Spleen (tissue), 7 donors: ENCODE results near the gene AK8.

ENCODE experiments used
- POLR2A ChIP-seq, 3 donors: fragments of 450-650 bp; IDR thresholded peaks; one replicate each; pipeline ENCODE4 v1.5.1; 2017; ENCODE audit warnings: antibody characterized with exemption in 3 of 3, mild to moderate bottlenecking in 1 of 3
- POLR2AphosphoS5 ChIP-seq, 3 donors: sonication (generic); formaldehyde crosslinking; IDR thresholded peaks; one replicate each; pipeline ENCODE4 v1.5.1; 2017; ENCODE audit warnings: antibody characterized with exemption in 3 of 3
- TF ChIP-seq, protein P1 (sequence below), 11 experiments: fragments of 200-600 bp in 7 of 11; fragments of 450-650 bp in 4 of 11; sonication (generic) in 4 of 11; IDR thresholded peaks in 8 of 11; conservative IDR thresholded peaks in 3 of 11; 1 replicate in 7 of 11; 2 replicates in 4 of 11; pipeline versions ENCODE4 v1.4.0 to v1.8.0; 2016 to 2021; ENCODE audit warnings: antibody characterized with exemption in 11 of 11, inconsistent platforms in 4 of 11, mild to moderate bottlenecking in 1 of 11
- donor health status: DM: no; HTN: no; CAD: no; lungs with moderate emphysema.
- donor health status: DM: no; HTN: no; CAD: no.
- donor health status: DM: no; HTN: no; CAD: no.

GRCh38 chr9:132793606-132794580, 84.2 kb downstream of the AK8 start:
- TF ChIP-seq, protein P1, sequence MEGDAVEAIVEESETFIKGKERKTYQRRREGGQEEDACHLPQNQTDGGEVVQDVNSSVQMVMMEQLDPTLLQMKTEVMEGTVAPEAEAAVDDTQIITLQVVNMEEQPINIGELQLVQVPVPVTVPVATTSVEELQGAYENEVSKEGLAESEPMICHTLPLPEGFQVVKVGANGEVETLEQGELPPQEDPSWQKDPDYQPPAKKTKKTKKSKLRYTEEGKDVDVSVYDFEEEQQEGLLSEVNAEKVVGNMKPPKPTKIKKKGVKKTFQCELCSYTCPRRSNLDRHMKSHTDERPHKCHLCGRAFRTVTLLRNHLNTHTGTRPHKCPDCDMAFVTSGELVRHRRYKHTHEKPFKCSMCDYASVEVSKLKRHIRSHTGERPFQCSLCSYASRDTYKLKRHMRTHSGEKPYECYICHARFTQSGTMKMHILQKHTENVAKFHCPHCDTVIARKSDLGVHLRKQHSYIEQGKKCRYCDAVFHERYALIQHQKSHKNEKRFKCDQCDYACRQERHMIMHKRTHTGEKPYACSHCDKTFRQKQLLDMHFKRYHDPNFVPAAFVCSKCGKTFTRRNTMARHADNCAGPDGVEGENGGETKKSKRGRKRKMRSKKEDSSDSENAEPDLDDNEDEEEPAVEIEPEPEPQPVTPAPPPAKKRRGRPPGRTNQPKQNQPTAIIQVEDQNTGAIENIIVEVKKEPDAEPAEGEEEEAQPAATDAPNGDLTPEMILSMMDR (IDR thresholded peaks at IDR 0.05 in 8 of 11, conservative IDR thresholded peaks at IDR 0.05 in 3 of 11) = no peak
- no peak for TF ChIP-seq POLR2A (IDR thresholded peaks at IDR 0.05)
- TF ChIP-seq POLR2AphosphoS5 (IDR thresholded peaks at IDR 0.05) = no peak
